ENCODE measurements around the gene C17orf100. TPM values are rescaled to one million over a fixed set of nuclear protein-coding genes. Genes with fewer than 3 reads are reported as not detected.

C17orf100 gene
- total and polyA plus RNA-seq, 2 of the 13 experiments (the other 11 are each of a cell fraction or from before 2014, with no cell fraction given): 3.6 to 8.7 TPM

DNA sequence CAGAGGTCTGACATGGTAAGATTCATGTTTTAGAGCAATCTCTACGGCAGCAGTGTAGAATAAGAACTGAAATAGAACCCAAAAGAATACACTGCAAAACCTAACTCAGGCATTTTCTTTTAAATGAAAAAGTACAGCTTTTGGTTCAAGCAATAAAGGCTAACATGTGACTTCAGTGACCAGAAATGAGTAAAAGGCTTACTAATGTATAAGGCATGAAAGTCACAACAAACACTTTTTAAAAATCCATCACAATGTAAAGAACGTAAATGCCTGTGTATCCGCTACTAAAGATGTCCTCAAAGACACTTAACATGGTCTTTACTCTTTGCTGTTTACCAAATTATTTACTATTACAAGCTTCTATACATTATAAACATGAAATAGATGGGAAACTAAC, 27.6 kb upstream of the C17orf100 start:
- H3K27ac ChIP-seq (ENCODE audit: extremely low read length, insufficient read depth, low read length): no peak overlapping the region
- no TSS peak for BruUV-seq (replicated peaks)
- CTCF ChIA-PET (ENCODE audit: low intra/inter-chr PET ratio, low total read pairs): no interaction called here
- TF ChIP-seq STAG1 (CRISPR knock-in tag; IDR thresholded peaks at IDR 0.05) (no peak), HOXA7 (CRISPR knock-in tag; IDR thresholded peaks at IDR 0.05) (no peak), RBAK (CRISPR knock-in tag; IDR thresholded peaks at IDR 0.05) (no peak), IRF1 (CRISPR knock-in tag; IDR thresholded peaks at IDR 0.05; ENCODE audit: low read depth) (no peak), ZNF33B (CRISPR knock-in tag; IDR thresholded peaks at IDR 0.05) (no peak), RFXANK (CRISPR knock-in tag; IDR thresholded peaks at IDR 0.05) (no peak), ARHGAP35 (CRISPR knock-in tag; IDR thresholded peaks at IDR 0.05; ENCODE audit: borderline replicate concordance) (no peak), NCOA1 (CRISPR knock-in tag; IDR thresholded peaks at IDR 0.05) (no peak)
- TF ChIP-seq, protein P1, sequence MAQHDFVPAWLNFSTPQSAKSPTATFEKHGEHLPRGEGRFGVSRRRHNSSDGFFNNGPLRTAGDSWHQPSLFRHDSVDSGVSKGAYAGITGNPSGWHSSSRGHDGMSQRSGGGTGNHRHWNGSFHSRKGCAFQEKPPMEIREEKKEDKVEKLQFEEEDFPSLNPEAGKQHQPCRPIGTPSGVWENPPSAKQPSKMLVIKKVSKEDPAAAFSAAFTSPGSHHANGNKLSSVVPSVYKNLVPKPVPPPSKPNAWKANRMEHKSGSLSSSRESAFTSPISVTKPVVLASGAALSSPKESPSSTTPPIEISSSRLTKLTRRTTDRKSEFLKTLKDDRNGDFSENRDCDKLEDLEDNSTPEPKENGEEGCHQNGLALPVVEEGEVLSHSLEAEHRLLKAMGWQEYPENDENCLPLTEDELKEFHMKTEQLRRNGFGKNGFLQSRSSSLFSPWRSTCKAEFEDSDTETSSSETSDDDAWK (CRISPR knock-in tag; IDR thresholded peaks at IDR 0.05): no peak
- POLR2A ChIA-PET: no interaction called here
- no peak overlapping the region for H3K9ac ChIP-seq (ENCODE audit: insufficient read depth, low read depth, low read length)
- no peak overlapping the region for H2AFZ ChIP-seq (ENCODE audit: low read length)
- WGBS (ENCODE audit: low lambda C conversion rate): 96% methylated on average over 3 of the region's 3 CpGs
- H3K4me1 ChIP-seq (ENCODE audit: insufficient read depth, low read length): no peaks in the 10 kb centered on the region
- no peaks in the 10 kb centered on the region for H3K9me3 ChIP-seq (ENCODE audit: low read length)
- no peak overlapping the region for H3K4me3 ChIP-seq (replicated peaks in 1 of 3; ENCODE audit: insufficient read depth in 1 of 3, low read depth in 2 of 3, low read length in 3 of 3)
- intact Hi-C loops (cut with micrococcal nuclease; ENCODE audit: unreplicated experiment) (no loop called here), in situ Hi-C loops (cut with HindIII; ENCODE audit: extremely low pct_ligation_motif_present, low pct_unique_long_range_greater_than_20kb) (no loop called here)
- H4K20me1 ChIP-seq (ENCODE audit: insufficient read depth, low read length): no peaks in the 10 kb centered on the region
- peaks cover 17 to 68% of the 10 kb centered on the region in 2 experiments; a peak in 4 of 5 replicates for H3K36me3 ChIP-seq (replicated peaks in 1 of 2; ENCODE audit: control insufficient read depth in 1 of 2, insufficient read depth in 2 of 2, low read length in 2 of 2)
- ATAC-seq (no peak), FAIRE-seq (no peak), DNase-seq (ENCODE audit: low spot score) (no peak)
- H3K4me2 ChIP-seq (ENCODE audit: low read depth, low read length): no peak overlapping the region
- no peaks in the 10 kb centered on the region for H3K27me3 ChIP-seq (ENCODE audit: control insufficient read depth in 1 of 2, insufficient read depth in 2 of 2, low read length in 2 of 2)
- H3K79me2 ChIP-seq (ENCODE audit: insufficient read depth, low read length): no peaks in the 10 kb centered on the region
